ENCODE data around the gene DPH6. TPM values are rescaled to one million over a fixed set of nuclear protein-coding genes. Genes with fewer than 3 reads are reported as not detected.

Gene DPH6
- total and polyA plus RNA-seq, 12 donors: 6.1 to 25.8 (median 22.9) TPM

DNA sequence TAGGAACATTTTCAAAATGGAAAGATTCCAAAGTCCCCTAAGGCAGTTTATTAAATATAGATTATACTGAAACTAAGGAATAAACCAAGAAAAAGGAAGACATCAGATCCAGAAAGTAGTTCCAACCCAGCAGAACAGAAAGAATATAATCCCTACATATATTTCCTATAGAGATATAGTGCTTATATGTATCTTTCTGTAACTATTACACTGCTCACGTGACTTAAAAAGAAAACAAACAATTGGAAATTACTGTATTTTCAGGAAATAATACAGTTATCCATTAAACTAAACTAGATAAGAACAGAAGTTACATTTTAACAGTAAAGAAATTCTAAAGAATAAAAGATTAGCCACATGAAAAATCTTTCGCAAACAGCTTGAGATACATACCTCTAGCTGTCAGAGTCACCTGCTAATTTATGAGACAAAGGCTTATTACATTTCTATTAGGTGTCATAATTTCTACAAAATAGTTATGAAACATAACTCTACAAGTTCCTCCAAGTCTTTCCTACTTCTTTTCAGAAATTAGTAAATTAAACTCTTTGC is 10.5 kb downstream of the DPH6 start:
- WGBS, 2 donors: 48% methylated on average over 2 of the region's 2 CpGs
- no peak for TF ChIP-seq CTCF (IDR thresholded peaks at IDR 0.05)
- intact Hi-C loops (cut with DNase I): loop anchor here in 1 of 10 donors (5.0 kb wide), 1 partner anchor 137 kb away; no protein-coding TSS in a partner anchor

DNA sequence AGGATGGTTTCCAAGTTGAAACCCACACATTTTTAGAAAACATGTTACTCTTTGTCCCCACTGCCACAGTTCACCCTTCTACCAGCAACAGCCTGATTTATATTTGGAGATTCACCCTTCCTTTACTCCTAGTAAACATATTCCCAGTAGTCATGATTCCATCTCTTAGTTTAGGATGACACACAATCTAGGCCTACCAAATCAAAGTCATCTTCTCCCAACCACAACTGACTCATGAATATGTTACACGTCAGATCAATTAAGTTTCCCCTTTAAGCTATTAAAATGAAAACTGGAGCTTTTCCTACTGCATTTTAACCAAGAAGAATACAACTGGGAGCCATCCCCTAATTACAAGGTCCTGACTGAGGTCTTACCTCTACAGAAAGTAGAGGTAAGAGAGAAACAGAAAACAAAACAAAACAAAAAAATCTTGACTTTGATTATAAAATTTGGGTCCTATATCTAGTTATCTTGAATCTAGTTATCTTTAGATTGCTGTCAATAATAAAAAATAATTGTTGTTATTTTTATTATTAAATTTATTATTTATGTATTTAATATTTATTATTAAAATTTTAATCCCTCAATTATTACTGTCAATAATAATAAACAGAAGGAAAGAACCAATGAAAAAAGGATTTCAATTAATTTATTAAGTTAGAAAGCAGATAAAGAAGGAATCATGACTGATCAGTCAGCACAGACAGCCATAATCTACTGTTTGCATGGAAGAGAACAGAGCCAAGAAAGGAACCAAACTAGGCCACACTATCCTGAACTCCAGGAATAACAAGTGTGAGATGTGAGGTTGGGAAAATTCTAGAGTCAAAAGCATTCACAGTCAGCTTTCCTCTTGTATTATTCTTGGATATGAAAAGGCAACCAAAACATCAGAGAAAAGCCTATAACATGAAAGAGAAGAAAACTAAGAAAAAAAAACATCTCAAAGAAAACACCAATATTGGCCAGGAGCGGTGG is 12.5 kb downstream of the DPH6 start:
- Histone ChIP-seq H3K4me3 (no peak overlapping the region), H3K27me3 (no peaks in the 10 kb centered on the region), H3K27ac (no peak overlapping the region), H3K4me1 (no peaks in the 10 kb centered on the region), H3K9me3 (peaks cover 0 to 9% (median 0%) of the 10 kb centered on the region in 11 donors), H3K36me3 (peaks cover 0 to 44% (median 7%) of the 10 kb centered on the region in 9 donors)
- TF ChIP-seq CTCF (IDR thresholded peaks at IDR 0.05): no peak
- DNase-seq: no peak
- ATAC-seq: peak in 1 of 8 donors; percentile 38
- 98 to 99% methylated on average over 2 of the region's 2 CpGs for WGBS, 2 donors
- intact Hi-C loops (cut with DNase I): no loop called here

More for the DNA sequence above, 10.5 kb downstream of the DPH6 start:
- Histone ChIP-seq H3K4me3 (no peak overlapping the region), H3K27ac (no peak overlapping the region), H3K9me3 (no peaks in the 10 kb centered on the region), H3K27me3 (no peaks in the 10 kb centered on the region), H3K4me1 (no peaks in the 10 kb centered on the region), H3K36me3 (peaks cover 0 to 39% (median 7%) of the 10 kb centered on the region in 9 donors)
- no peak for ATAC-seq
- no peak for DNase-seq

DNA sequence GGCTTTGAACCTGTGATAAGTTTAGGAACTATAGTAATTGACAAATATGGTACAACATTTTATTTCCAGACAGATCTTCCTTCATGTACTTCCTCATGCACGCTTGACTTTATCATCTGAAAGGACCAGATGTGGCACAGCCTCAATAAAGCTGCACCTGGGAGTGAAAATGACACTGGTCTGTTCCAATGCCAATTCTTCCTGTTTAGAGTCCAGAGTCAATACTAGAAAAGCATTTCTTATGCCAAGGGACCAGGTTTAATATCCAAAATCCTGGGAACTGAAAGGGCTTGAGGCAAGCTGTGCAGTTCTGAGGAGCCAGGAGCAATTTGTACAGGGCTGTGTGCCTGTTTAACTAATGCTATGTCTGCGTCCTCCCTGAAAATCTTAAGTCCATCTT is 15.3 kb downstream of the DPH6 start:
- Histone ChIP-seq H3K27me3 (no peaks in the 10 kb centered on the region), H3K9me3 (peaks cover 0 to 9% (median 0%) of the 10 kb centered on the region in 11 donors), H3K27ac (no peak overlapping the region), H3K4me3 (no peak overlapping the region), H3K36me3 (peaks cover 0 to 24% (median 0%) of the 10 kb centered on the region in 9 donors), H3K4me1 (no peaks in the 10 kb centered on the region)
- no peak for ATAC-seq
- intact Hi-C loops (cut with DNase I): no loop called here
- DNase-seq: no peak
- WGBS, 2 donors: 89 to 93% methylated on average over 2 of the region's 2 CpGs
- TF ChIP-seq CTCF (IDR thresholded peaks at IDR 0.05): no peak

DNA sequence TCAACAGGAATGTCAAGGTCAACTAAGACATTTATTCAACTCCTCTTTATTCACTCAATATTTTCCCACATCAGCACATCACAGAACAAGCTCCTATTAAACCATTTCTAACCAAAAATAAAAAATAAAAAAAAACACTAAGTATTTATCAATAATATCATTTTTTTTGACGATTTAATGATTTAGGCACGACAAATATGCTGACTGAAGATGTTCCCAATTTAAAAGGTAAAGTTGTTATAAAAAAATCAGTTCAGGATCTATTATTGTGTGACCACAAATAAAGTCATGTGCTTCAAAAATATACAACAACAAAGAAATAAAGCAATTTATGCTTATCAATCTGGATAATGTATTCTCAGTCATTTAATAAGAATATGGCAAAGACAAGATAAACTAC is 16.2 kb downstream of the DPH6 start:
- Histone ChIP-seq H3K27ac (no peak overlapping the region), H3K9me3 (peaks cover 0 to 9% (median 0%) of the 10 kb centered on the region in 11 donors), H3K36me3 (peaks cover 0 to 24% (median 0%) of the 10 kb centered on the region in 9 donors), H3K27me3 (no peaks in the 10 kb centered on the region), H3K4me3 (no peak overlapping the region), H3K4me1 (no peaks in the 10 kb centered on the region)
- ATAC-seq (no peak), DNase-seq (no peak)
- 92 to 97% methylated on average over 2 of the region's 2 CpGs for WGBS, 2 donors
- intact Hi-C loops (cut with DNase I): loop anchor here in 6 of 10 donors (5.0 to 10.0 kb wide), 5 partner anchors 165 to 1605 kb away; no protein-coding TSS in a partner anchor
- TF ChIP-seq CTCF (IDR thresholded peaks at IDR 0.05): no peak
